Stimulated activated memory B cell treated with anti-CD40 and anti-IgM and Interleukin-4, amounts not matched to agents 10 μg/mL and 1 μg/mL and 100 μg/mL, for 72 hours (primary cell): ENCODE measurements around the gene TRAPPC10.

ENCODE experiments used
- ATAC-seq: fragments of 150-1000 bp; cut with Tn5 transposase; 2 replicates; pipeline ENCODE4 v1.10.0; 2021
- H3K27ac Mint-ChIP-seq: one replicate; pipeline ENCODE4 v1.8.0; 2022; ENCODE audit warnings: mild to moderate bottlenecking, mixed read lengths
- H3K27me3 Mint-ChIP-seq: one replicate; pipeline ENCODE4 v1.8.0; 2022; ENCODE audit warnings: mixed read lengths
- H3K36me3 Mint-ChIP-seq: one replicate; pipeline ENCODE4 v1.8.0; 2022; ENCODE audit warnings: mixed read lengths
- H3K4me1 Mint-ChIP-seq: one replicate; pipeline ENCODE4 v1.8.0; 2022; ENCODE audit warnings: mixed read lengths
- H3K4me3 Mint-ChIP-seq: one replicate; pipeline ENCODE4 v1.8.0; 2022; ENCODE audit warnings: mild to moderate bottlenecking, moderate library complexity, mixed read lengths
- H3K9me3 Mint-ChIP-seq: one replicate; pipeline ENCODE4 v1.8.0; 2022; ENCODE audit warnings: mixed read lengths

TRAPPC10 gene

DNA sequence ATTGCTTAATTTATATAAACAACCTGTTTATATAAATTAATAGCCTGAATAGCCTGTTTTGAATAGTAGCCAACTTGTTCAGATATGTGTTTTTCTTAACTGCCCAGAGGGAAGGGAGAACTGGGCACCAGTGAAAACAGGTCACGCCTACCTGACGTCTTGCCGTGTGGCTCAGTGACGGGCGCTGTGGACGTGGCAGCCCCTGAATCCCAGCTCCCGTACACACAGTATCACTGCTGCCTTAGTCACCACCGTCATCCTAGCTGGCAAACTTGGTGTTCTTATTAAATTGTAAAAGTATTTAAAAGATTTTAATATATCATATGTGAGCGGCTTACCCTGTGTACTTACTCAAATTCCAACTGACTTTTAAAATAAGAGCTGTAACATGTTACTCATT lies 35.4 kb upstream of the TRAPPC10 start:
- Mint-ChIP-seq H3K4me3 (no peak overlapping the region), H3K36me3 (peaks cover 27% of the 10 kb centered on the region), H3K9me3 (no peaks in the 10 kb centered on the region), H3K27me3 (no peaks in the 10 kb centered on the region), H3K27ac (no peak overlapping the region), H3K4me1 (peaks cover 8% of the 10 kb centered on the region)
- no peak for ATAC-seq

DNA sequence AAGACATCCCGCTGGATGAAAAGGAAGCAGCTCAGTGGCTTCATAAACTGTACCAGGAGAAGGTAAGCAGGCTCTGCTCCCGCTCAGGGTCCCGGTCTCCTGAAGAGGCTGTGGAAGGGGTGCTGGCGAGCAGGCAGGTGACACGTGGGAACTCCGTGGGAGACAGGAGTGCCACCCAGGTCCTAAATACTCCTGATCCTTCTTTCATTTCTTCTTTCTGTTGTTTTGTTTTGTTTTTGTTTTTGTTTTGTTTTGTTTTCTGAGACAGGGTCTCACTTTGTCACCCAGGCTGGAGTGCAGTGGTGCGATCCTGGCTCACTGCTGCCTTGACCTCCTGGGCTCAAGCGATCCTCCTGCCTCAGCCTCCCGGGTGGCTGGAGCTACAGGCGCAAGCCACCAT lies 34.0 kb upstream of the TRAPPC10 start:
- Mint-ChIP-seq H3K4me3 (no peak overlapping the region), H3K36me3 (peaks cover 33% of the 10 kb centered on the region), H3K9me3 (no peaks in the 10 kb centered on the region), H3K4me1 (peaks cover 12% of the 10 kb centered on the region), H3K27me3 (no peaks in the 10 kb centered on the region), H3K27ac (no peak overlapping the region)
- ATAC-seq, result no peak

DNA sequence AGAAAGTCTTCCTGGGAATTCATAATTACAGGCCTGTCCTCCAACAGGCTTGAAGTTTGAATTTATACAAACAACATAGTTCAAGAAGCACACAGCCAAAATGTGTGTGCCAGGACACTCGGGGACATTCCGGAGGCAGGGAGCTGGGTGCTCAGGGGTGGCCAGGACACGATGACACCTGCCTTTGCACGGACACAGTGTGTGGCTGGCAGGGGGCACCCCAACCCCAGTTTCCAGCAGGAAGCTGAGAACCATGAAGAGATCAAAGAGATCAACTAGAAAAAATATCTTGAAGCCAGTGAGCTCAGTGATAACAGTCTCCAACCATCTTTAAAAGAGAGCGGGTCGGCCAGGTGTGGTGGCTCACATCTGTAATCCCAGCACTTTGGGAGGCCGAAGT lies 32.5 kb upstream of the TRAPPC10 start:
- Mint-ChIP-seq H3K4me1 (peaks cover 14% of the 10 kb centered on the region), H3K4me3 (no peak overlapping the region), H3K9me3 (no peaks in the 10 kb centered on the region), H3K27ac (no peak overlapping the region), H3K36me3 (peaks cover 34% of the 10 kb centered on the region), H3K27me3 (no peaks in the 10 kb centered on the region)
- ATAC-seq, result no peak

DNA sequence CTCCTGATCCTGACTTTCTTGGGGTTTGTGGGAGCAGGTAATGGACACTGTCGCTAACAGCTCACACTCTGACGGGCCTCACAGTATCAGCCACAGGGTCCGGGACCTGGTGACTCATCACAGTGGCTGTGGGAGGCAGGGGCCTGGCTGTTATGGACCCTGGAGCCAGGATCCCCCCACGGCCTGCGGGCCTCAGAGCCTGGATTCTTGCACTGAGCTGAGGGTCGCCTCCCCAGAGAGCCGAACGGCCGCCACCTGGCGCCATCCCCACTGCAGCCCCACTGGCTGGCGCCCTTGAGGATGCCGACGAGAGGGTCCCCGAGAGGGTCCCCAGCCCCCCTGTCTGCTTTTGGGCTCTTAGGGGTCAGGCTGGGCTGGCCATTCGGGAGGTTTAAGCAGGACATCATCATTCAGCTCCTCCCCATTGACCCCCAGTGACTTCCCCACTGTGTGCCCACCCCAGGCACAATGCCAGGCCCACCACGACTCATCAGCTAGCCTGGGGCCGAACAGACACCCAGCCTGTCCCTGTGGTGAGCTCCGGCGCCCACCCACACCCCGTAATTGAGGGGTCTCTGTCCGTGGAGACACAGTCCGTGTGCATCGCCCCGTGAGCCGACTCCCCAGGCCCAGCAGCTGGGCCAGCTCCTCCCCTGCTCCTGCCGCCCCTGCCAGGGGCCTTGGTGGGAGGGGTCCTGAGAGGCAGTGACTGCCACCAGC lies 30.8 kb upstream of the TRAPPC10 start:
- no peaks in the 10 kb centered on the region for H3K27me3 Mint-ChIP-seq
- no peak overlapping the region for H3K4me3 Mint-ChIP-seq
- H3K27ac Mint-ChIP-seq, result no peak overlapping the region
- no peak for ATAC-seq
- H3K9me3 Mint-ChIP-seq, result no peaks in the 10 kb centered on the region
- H3K36me3 Mint-ChIP-seq, result peaks cover 34% of the 10 kb centered on the region
- H3K4me1 Mint-ChIP-seq, result peaks cover 13% of the 10 kb centered on the region

DNA sequence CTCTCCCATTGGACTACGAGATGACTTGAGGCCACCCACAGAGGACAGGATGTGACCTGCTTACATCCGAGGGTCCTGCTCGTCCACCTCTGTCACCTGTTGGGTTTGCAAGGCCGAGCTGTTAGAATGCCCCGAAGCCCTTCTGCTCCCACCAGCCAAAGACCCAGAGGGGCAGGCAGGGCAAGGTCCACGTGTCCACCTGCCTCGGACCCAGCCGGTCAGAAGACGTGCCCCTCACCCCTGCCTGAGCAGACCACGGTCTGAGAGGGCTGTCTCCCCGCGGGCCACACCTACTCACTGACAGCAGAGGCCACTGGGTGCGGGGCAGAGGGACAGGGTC lies 30.3 kb upstream of the TRAPPC10 start:
- Mint-ChIP-seq H3K9me3 (no peaks in the 10 kb centered on the region), H3K27me3 (no peaks in the 10 kb centered on the region), H3K4me3 (no peak overlapping the region), H3K27ac (no peak overlapping the region), H3K4me1 (peaks cover 13% of the 10 kb centered on the region), H3K36me3 (peaks cover 34% of the 10 kb centered on the region)
- ATAC-seq, result no peak

DNA sequence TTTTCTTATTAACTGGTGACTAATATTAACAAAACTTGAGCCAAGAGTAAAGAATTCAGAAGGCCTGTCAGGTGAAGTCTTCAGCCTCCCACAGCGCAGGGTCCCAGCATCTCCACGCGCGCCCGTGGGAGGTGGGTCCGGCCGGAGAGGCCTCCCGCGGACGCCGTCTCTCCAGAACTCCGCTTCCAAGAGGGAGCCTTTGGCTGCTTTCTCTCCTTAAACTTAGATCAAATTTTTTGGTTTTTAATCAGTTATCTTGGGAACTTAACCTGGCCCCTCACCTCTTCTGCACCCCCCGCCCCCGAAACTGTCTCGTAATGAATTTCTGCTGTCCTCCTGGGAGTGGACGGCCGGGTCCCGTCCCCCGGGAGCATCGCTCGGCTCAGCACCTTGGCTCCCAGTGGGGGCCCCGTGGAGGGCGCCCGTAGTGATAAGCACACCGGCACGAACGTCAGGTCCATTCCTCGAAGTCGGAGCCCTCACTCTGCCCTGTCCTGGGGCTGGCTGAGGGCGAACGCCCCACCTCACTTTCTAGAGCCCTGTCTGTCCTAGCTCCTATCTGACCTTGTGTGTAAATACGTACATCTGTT lies 29.5 kb upstream of the TRAPPC10 start:
- Mint-ChIP-seq H3K27ac (no peak overlapping the region), H3K4me1 (peaks cover 13% of the 10 kb centered on the region), H3K27me3 (no peaks in the 10 kb centered on the region), H3K4me3 (no peak overlapping the region), H3K9me3 (no peaks in the 10 kb centered on the region), H3K36me3 (peaks cover 30% of the 10 kb centered on the region)
- no peak for ATAC-seq

DNA sequence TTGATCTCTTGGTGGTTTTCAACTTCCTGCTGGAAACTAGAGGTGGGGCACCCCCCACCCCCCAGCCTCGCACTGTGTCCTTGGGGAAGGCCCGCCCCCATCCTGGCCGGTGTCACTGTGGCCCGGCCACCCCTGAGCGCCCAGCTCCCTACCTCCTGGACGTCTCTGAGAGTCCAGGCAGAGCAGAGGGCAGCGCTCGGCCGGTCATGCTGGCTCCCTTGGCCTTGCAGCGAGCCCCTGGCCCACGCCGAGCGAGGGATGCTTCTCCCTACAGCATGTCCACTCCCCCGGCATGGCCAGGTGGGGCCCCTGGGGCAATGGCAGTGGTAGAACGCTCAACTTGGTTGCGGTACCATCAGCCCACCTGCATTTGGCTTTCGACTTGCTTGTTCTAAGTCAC lies 28.7 kb upstream of the TRAPPC10 start:
- H3K36me3 Mint-ChIP-seq, result peaks cover 22% of the 10 kb centered on the region

DNA sequence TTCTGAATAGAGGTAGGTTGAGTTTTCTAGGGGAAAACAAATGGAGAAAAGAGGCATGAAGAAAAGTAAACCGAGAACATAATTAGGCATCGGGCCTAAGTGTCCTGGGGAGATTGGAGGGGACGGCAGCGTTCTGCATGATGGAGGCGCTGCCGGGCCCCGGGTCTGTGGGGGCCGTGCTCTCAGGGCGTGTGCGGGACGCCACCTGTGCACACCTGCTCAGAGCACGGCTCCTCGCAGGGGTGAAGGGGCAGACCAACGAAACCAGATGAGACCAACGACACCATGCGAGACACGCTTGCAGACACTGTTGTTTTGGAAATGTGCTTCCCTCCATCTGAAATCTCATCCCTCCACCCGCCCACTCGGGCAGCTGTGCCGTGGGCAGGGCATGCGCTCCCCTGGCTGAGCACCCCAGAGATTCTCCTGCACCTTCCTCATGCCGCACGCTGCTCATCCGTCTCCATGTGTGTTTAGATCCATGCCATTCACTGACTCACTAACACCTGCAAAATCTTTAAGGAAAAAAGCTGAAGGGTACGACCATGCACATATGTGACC lies 28.2 kb upstream of the TRAPPC10 start:
- ATAC-seq, result no peak
- Mint-ChIP-seq H3K4me3 (no peak overlapping the region), H3K27me3 (peaks cover 9% of the 10 kb centered on the region), H3K27ac (no peak overlapping the region), H3K9me3 (no peaks in the 10 kb centered on the region), H3K4me1 (peaks cover 13% of the 10 kb centered on the region), H3K36me3 (peaks cover 20% of the 10 kb centered on the region)

More for the DNA sequence above, 28.7 kb upstream of the TRAPPC10 start:
- ATAC-seq, result peak; percentile 56
- H3K27me3 Mint-ChIP-seq, result peaks cover 4% of the 10 kb centered on the region
- no peak overlapping the region for H3K27ac Mint-ChIP-seq
- H3K4me3 Mint-ChIP-seq, result no peak overlapping the region
- no peaks in the 10 kb centered on the region for H3K9me3 Mint-ChIP-seq
- H3K4me1 Mint-ChIP-seq, result peaks cover 13% of the 10 kb centered on the region

DNA sequence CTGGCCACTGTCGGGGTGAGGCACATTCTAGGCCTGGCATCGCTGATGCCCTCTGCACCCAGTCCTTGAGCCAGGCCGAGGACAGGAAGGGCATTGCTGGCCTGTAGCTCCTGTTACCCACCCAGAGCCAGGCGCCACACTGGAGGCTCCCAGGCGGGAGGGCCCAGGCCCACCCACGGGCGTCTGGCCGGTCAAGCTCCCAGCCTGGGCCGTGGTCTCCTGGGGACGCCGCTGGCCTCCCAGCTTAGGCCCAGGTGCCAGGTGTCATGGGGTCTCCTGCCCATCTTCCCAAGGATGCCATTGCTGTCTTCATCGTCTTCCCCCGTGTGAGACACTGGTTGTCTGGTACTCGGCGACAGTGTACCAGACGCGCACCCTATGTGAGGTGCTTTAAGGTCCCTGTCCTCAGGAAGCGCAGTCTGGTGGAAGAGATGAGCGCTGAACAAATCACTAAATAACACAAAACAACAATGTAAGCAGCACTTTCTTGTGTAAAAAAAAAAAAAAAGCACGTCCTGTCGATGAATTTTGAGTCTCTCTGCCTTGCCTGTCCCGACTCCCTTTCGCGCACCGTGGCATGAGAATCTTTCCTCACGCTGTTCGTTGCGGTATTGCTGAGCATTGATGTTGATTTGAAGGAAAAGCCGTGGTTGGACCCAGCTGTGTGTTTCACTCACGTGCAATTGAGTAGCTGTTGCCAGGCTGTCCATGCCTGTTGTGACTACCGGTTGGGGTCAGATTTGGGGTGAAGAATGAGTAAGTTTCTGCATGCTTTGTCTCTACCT lies 27.0 kb upstream of the TRAPPC10 start:
- H3K27ac Mint-ChIP-seq, result no peak overlapping the region
- H3K36me3 Mint-ChIP-seq, result peaks cover 20% of the 10 kb centered on the region
- no peak for ATAC-seq
- H3K27me3 Mint-ChIP-seq, result peaks cover 9% of the 10 kb centered on the region
- peaks cover 13% of the 10 kb centered on the region for H3K4me1 Mint-ChIP-seq
- no peak overlapping the region for H3K4me3 Mint-ChIP-seq
- no peaks in the 10 kb centered on the region for H3K9me3 Mint-ChIP-seq

DNA sequence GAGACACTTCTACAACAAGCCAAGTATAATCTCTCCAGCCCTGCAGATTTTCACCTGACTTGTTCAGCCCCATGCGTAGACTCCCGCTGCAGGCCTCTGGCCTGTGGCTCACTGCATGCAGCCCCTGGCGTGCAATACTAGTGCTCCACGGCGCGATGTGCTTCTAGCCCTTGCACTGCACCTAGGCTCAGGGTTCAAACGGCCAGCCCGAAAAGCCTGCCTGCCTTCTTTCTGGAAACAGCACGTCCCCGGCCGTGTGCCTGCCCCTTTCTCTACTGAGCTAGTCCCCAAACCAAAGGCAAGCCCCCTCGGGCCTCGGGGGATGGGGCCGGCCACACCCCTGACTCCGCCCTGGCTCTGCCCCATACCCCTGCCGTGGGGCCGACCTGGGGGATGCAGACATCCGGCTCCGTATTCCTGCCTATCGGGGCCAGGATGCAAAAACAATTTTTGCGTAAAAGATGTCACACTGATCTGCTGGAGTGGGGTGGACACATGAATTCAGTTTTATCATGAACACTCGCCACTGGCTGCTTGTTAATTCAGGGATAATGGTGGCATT lies 26.3 kb upstream of the TRAPPC10 start:
- no peak for ATAC-seq
- Mint-ChIP-seq H3K27me3 (peaks cover 9% of the 10 kb centered on the region), H3K9me3 (no peaks in the 10 kb centered on the region), H3K4me3 (no peak overlapping the region), H3K36me3 (peaks cover 20% of the 10 kb centered on the region), H3K4me1 (peaks cover 13% of the 10 kb centered on the region), H3K27ac (no peak overlapping the region)

DNA sequence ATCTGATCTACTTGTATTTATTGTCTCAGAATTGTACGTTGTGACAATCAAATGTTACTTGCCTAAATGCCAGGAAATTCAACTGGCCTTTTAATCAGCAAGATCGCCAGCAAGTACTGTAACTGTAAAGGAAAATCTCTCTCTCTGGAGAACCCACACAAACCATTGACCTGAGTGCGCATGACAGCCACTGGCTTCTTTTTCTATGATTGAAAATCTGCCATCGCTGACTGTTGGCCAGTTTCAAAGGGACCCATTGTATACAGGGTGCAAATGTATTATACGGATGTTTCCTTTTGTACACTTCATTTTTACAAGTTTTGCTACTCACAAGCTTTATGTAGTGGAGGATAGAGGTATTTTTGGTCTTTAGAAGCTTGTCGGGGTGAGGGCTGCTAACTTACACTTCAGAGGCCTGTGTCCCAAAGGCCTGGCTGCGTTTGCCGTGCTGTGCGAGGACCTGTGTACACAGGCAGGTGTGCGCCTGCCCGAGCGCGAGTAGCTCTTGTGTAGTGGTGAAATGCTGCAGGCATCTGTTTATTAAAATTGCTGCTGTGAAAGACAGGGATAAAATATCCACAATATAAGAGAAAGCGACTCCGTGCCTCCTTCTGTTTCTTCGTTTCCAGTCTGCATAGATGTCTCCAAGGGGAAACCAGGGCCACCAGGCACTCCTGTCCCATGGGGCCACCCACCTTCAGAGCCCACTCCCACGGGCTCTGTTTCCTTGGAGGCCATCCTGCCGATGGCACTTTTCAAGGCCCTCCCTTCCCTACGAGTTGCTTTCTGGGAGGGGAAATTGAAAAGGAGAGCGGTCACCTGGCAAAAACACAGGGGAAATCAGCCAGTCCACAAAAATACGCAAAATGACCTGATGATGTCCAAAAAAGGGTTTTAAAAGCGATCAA lies 25.3 kb upstream of the TRAPPC10 start:
- Mint-ChIP-seq H3K4me3 (no peak overlapping the region), H3K4me1 (peaks cover 13% of the 10 kb centered on the region), H3K27ac (no peak overlapping the region), H3K9me3 (no peaks in the 10 kb centered on the region), H3K36me3 (peaks cover 11% of the 10 kb centered on the region), H3K27me3 (peaks cover 17% of the 10 kb centered on the region)
- ATAC-seq, result no peak

DNA sequence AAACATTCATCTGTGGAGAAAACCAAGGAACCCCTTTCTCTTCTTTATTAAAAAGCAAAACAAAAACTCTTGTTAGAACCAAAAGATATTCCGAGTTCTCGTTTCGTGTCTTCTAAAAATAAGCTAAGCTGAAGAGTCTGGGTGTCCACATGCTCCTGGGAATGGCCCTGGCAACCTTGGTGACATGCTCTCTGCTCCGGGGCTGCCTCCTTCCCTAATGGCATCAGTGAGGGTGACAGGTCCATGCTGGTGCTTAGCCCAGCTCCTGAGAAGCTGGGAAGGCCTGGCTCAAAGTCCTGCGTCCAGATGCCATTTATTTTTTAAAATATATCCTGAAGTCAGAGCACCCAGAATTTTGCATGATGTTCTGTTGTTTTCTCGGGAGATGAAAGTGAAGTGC lies 24.6 kb upstream of the TRAPPC10 start:
- no peaks in the 10 kb centered on the region for H3K9me3 Mint-ChIP-seq
- H3K27me3 Mint-ChIP-seq, result peaks cover 24% of the 10 kb centered on the region
- no peak for ATAC-seq
- no peak overlapping the region for H3K27ac Mint-ChIP-seq
- H3K36me3 Mint-ChIP-seq, result peaks cover 6% of the 10 kb centered on the region
- peaks cover 13% of the 10 kb centered on the region for H3K4me1 Mint-ChIP-seq
- no peak overlapping the region for H3K4me3 Mint-ChIP-seq

DNA sequence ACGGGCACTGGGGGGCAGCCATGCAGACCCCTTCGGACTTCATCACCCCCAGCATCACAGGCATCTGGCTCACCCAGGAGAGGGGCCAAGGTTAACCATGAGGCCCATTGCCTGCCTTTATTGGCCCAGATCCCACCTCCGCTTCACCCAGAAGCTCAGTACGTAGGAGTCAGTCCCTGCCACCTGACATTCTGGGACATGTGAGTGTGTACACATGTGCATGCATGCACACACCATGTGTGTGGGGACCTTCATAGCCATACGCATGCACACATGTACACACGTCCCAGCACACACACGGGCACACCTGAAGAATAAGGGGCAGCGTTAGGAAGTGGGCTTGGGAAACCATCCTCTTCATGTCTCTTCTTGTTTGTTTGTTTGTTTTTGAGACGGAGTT lies 24.1 kb upstream of the TRAPPC10 start:
- Mint-ChIP-seq H3K9me3 (no peaks in the 10 kb centered on the region), H3K27me3 (peaks cover 24% of the 10 kb centered on the region), H3K27ac (no peak overlapping the region), H3K4me3 (no peak overlapping the region), H3K36me3 (peaks cover 2% of the 10 kb centered on the region), H3K4me1 (peaks cover 9% of the 10 kb centered on the region)
- ATAC-seq, result no peak

DNA sequence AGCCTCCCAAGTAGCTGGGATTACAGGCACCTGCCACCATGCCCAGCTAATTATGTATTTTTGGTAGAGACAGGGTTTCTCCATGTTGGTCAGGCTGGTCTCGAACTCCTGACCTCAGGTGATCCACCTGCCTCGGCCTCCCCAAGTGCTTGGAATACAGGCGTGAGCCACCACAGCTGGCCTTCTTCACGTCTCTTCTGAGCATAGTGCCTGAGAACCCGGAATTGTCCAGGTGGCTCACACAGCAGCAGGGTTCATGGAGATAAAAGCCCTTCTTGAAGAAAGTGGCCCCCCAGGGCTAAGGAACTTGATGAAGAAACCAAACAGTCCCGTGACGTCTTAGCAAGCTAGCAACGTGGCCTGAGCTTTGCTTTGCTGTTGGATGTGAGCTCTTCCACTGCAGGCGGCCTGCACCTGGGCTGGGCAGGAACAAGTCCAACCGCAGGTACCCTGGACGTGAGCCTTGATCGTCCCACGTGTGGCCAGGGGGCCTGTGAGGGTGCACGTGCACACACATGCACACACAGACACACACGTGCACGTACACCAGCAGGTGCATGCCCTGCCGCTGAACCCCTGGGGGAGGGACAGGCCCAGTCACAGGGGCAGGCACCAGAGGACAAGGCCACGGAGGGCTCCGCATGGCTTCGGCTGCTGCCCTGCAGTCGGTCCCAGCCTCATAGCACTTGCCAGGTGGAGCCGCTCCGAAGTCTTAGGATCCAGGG lies 23.4 kb upstream of the TRAPPC10 start:
- Mint-ChIP-seq H3K4me1 (peaks cover 7% of the 10 kb centered on the region), H3K9me3 (no peaks in the 10 kb centered on the region), H3K4me3 (no peak overlapping the region), H3K27me3 (peaks cover 24% of the 10 kb centered on the region), H3K36me3 (no peaks in the 10 kb centered on the region), H3K27ac (no peak overlapping the region)
- ATAC-seq, result no peak
